ENCODE data around the gene TBK1.

The TBK1 gene

GRCh38 chr12:64452559-64453329, 824 bp downstream of the TBK1 start:
- peak; percentile 67 for DNase-seq

- DNase-seq: no peak
These were observed 3.6 kb downstream of the TBK1 start for GRCh38 chr12:64455506-64455905.

GRCh38 chr12:64456119-64456518, 4.2 kb downstream of the TBK1 start:
- no peak for DNase-seq

- peak; percentile 81 for DNase-seq
These were observed 5.1 kb downstream of the TBK1 start for GRCh38 chr12:64457032-64457431.

GRCh38 chr12:64457466-64457865, 5.5 kb downstream of the TBK1 start:
- DNase-seq: no peak

GRCh38 chr12:64457923-64458322, 6.0 kb downstream of the TBK1 start:
- DNase-seq: no peak

GRCh38 chr12:64459394-64459891, 7.5 kb downstream of the TBK1 start:
- no peak for DNase-seq

- no peak for DNase-seq
These were observed 9.9 kb downstream of the TBK1 start for GRCh38 chr12:64461634-64462414.

GRCh38 chr12:64466178-64466577, 14.3 kb downstream of the TBK1 start:
- no peak for DNase-seq

- no peak for DNase-seq
These were observed 17.0 kb downstream of the TBK1 start for GRCh38 chr12:64468966-64469365.

GRCh38 chr12:64469455-64470142, 17.7 kb downstream of the TBK1 start:
- DNase-seq: no peak

GRCh38 chr12:64470495-64470894, 18.6 kb downstream of the TBK1 start:
- DNase-seq: no peak

- no peak for DNase-seq
These were observed 21.3 kb downstream of the TBK1 start for GRCh38 chr12:64473176-64473575.

GRCh38 chr12:64475518-64475917, 23.6 kb downstream of the TBK1 start:
- no peak for DNase-seq

- no peak for DNase-seq
These were observed 24.9 kb downstream of the TBK1 start for GRCh38 chr12:64476844-64477243.

- DNase-seq: no peak
These were observed 26.7 kb downstream of the TBK1 start for GRCh38 chr12:64478661-64479060.

GRCh38 chr12:64480148-64480547, 28.2 kb downstream of the TBK1 start:
- no peak for DNase-seq

- no peak for DNase-seq
These were observed 34.7 kb downstream of the TBK1 start for GRCh38 chr12:64486657-64487056.

GRCh38 chr12:64491718-64492117, 39.8 kb downstream of the TBK1 start:
- no peak for DNase-seq

GRCh38 chr12:64493513-64493912, 41.6 kb downstream of the TBK1 start:
- no peak for DNase-seq

- DNase-seq: no peak
These were observed 43.2 kb downstream of the TBK1 start for GRCh38 chr12:64494998-64495729.

GRCh38 chr12:64496839-64497400, 45.0 kb downstream of the TBK1 start:
- no peak for DNase-seq

Measured in MV-4-11 (cell line).